WTC11 (cell line): ENCODE data around the gene THSD4. TPM values are rescaled to one million over a fixed set of nuclear protein-coding genes. Genes with fewer than 3 reads are reported as not detected.

ENCODE experiments used
- ATAC-seq: fragments of 200-7000 bp; cut with Tn5 transposase; 2 replicates; pipeline ENCODE4 v1.10.0; 2021; ENCODE audit warnings: mild to moderate bottlenecking, moderate library complexity
- CTCF ChIA-PET: fragments of 300-600 bp; sonication (Branson Sonifier 250); formaldehyde crosslinking; loops from one replicate; lab custom pipeline; 2021; ENCODE audit warnings: antibody characterized with exemption; lab: Charles Lee
- POLR2A ChIA-PET: fragments of 350-600 bp; sonication (Branson Sonifier 250); formaldehyde crosslinking; loops from one replicate; lab custom pipeline; 2021; ENCODE audit warnings: antibody characterized with exemption; lab: Charles Lee
- DNase-seq: peaks from one replicate; pipeline ENCODE4 v3.0.0; 2021; ENCODE audit warnings: low spot score
- H3K27ac Mint-ChIP-seq: 2 replicates; pipeline ENCODE4 v1.8.0; 2021; ENCODE audit warnings: mixed read lengths
- H3K27me3 Mint-ChIP-seq: 2 replicates; pipeline ENCODE4 v1.8.0; 2021; ENCODE audit warnings: low read depth, mild to moderate bottlenecking, moderate library complexity, mixed read lengths
- H3K36me3 Mint-ChIP-seq: 2 replicates; pipeline ENCODE4 v1.8.0; 2021; ENCODE audit warnings: mixed read lengths
- H3K4me1 Mint-ChIP-seq: 2 replicates; pipeline ENCODE4 v1.8.0; 2022; ENCODE audit warnings: mixed read lengths
- H3K4me3 Mint-ChIP-seq: 2 replicates; pipeline ENCODE4 v1.8.0; 2021; ENCODE audit warnings: mild to moderate bottlenecking, moderate library complexity, mixed read lengths
- H3K9me3 Mint-ChIP-seq: 2 replicates; pipeline ENCODE4 v1.8.0; 2021; ENCODE audit warnings: mixed read lengths
- ESRRA ChIP-seq: sonication (generic); formaldehyde crosslinking; IDR thresholded peaks from 2 replicates; pipeline ENCODE4 v1.8.1; 2022; ENCODE audit warnings: mild to moderate bottlenecking, missing genetic modification reagents, borderline replicate concordance
- FOXJ3 ChIP-seq: sonication (generic); formaldehyde crosslinking; IDR thresholded peaks from 2 replicates; pipeline ENCODE4 v1.9.0; 2021; ENCODE audit warnings: missing genetic modification reagents, mild to moderate bottlenecking, borderline replicate concordance
- IRF2 ChIP-seq: sonication (generic); formaldehyde crosslinking; IDR thresholded peaks from 2 replicates; pipeline ENCODE4 v1.8.0; 2022; ENCODE audit warnings: low read depth, missing genetic modification reagents, borderline replicate concordance
- JAZF1 ChIP-seq: fragments of 250-450 bp; sonication (Bioruptor Pico); IDR thresholded peaks from 2 replicates; pipeline ENCODE4 v1.9.0; 2021; ENCODE audit warnings: moderate library complexity, mild to moderate bottlenecking, inconsistent platforms
- NFATC4 ChIP-seq: fragments of 250-450 bp; sonication (Bioruptor Pico); IDR thresholded peaks from 2 replicates; pipeline ENCODE4 v1.9.0; 2021; ENCODE audit warnings: mild to moderate bottlenecking
- NFYB ChIP-seq: sonication (generic); formaldehyde crosslinking; conservative IDR thresholded peaks from 2 replicates; pipeline ENCODE4 v1.8.0; 2022; ENCODE audit warnings: low read depth, missing genetic modification reagents
- NR1H2 ChIP-seq: sonication (generic); formaldehyde crosslinking; IDR thresholded peaks from 2 replicates; pipeline ENCODE4 v1.9.0; 2021; ENCODE audit warnings: mild to moderate bottlenecking, moderate library complexity, missing genetic modification reagents
- NR3C1 ChIP-seq: sonication (generic); formaldehyde crosslinking; conservative IDR thresholded peaks from 2 replicates; pipeline ENCODE4 v1.8.1; 2023; ENCODE audit warnings: low read depth, mild to moderate bottlenecking, missing genetic modification reagents
- SP1 ChIP-seq: sonication (generic); formaldehyde crosslinking; conservative IDR thresholded peaks from 2 replicates; pipeline ENCODE4 v1.8.1; 2022; ENCODE audit warnings: missing genetic modification reagents
- TCF7 ChIP-seq: sonication (generic); formaldehyde crosslinking; IDR thresholded peaks from 2 replicates; pipeline ENCODE4 v1.8.0; 2022; ENCODE audit warnings: mild to moderate bottlenecking, low read depth, missing genetic modification reagents, moderate library complexity
- TEAD1 ChIP-seq: sonication (generic); formaldehyde crosslinking; IDR thresholded peaks from 2 replicates; pipeline ENCODE4 v1.8.0; 2022; ENCODE audit warnings: mild to moderate bottlenecking, missing genetic modification reagents
- ZBTB21 ChIP-seq: sonication (generic); formaldehyde crosslinking; IDR thresholded peaks from 2 replicates; pipeline ENCODE4 v1.8.1; 2023; ENCODE audit warnings: mild to moderate bottlenecking, missing genetic modification reagents, borderline replicate concordance
- ZNF219 ChIP-seq: sonication (generic); formaldehyde crosslinking; IDR thresholded peaks from 2 replicates; pipeline ENCODE4 v1.8.0; 2023; ENCODE audit warnings: missing genetic modification reagents, mild to moderate bottlenecking, borderline replicate concordance
- ZNF671 ChIP-seq: fragments of 250-450 bp; sonication (Bioruptor Pico); IDR thresholded peaks from 2 replicates; pipeline ENCODE4 v1.8.0; 2021; ENCODE audit warnings: mild to moderate bottlenecking
- total RNA-seq: library from RNA; stranded (reverse); gene quantifications from 3 replicates; pipeline ENCODE4 v1.2.3, GENCODE V29; 2021
- TF ChIP-seq, protein P1 (sequence below): fragments of 250-450 bp; sonication (Bioruptor Pico); IDR thresholded peaks from 2 replicates; pipeline ENCODE4 v1.9.0; 2021; ENCODE audit warnings: mild to moderate bottlenecking
- TF ChIP-seq, protein P2 (sequence below): fragments of 200-600 bp; IDR thresholded peaks from 2 replicates; pipeline ENCODE4 v1.8.0; 2022; ENCODE audit warnings: antibody characterized with exemption
- TF ChIP-seq, protein P3 (sequence below): sonication (generic); formaldehyde crosslinking; IDR thresholded peaks from 2 replicates; pipeline ENCODE4 v1.8.0; 2023; ENCODE audit warnings: missing genetic modification reagents
- TF ChIP-seq, protein P4 (sequence below): sonication (generic); formaldehyde crosslinking; IDR thresholded peaks from 2 replicates; pipeline ENCODE4 v1.8.0; 2022; ENCODE audit warnings: mild to moderate bottlenecking, missing genetic modification reagents
- TF ChIP-seq, protein P5 (sequence below): sonication (generic); formaldehyde crosslinking; IDR thresholded peaks from 2 replicates; pipeline ENCODE4 v1.8.1; 2022; ENCODE audit warnings: missing genetic modification reagents, borderline replicate concordance
- TF ChIP-seq, protein P6 (sequence below): sonication (generic); formaldehyde crosslinking; IDR thresholded peaks from 2 replicates; pipeline ENCODE4 v1.8.1; 2023; ENCODE audit warnings: mild to moderate bottlenecking, moderate library complexity, missing genetic modification reagents

The THSD4 gene
- total RNA-seq, 1 experiment from 2014 or later: 7.8 TPM

DNA sequence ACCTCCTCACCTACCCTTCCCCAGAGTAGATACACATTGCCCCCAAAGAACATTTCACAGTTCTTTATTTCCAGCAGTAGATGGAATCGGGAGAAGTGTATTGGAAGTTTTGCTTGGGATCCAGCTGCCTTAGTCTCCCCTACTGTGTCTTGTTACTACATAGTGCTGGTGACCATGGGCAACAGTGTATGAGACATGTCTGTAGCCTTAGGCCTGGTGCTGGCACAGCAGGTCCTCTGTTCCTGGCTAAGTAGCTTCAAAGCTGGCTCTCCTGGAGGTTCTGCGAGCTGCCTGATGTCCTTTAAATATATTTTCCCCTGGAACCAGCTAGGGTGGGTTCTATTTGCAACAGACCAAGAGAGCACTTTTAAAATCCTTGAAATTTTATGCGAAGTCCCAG lies 174.7 kb downstream of the THSD4 start (continued):
- TF ChIP-seq, protein P1, sequence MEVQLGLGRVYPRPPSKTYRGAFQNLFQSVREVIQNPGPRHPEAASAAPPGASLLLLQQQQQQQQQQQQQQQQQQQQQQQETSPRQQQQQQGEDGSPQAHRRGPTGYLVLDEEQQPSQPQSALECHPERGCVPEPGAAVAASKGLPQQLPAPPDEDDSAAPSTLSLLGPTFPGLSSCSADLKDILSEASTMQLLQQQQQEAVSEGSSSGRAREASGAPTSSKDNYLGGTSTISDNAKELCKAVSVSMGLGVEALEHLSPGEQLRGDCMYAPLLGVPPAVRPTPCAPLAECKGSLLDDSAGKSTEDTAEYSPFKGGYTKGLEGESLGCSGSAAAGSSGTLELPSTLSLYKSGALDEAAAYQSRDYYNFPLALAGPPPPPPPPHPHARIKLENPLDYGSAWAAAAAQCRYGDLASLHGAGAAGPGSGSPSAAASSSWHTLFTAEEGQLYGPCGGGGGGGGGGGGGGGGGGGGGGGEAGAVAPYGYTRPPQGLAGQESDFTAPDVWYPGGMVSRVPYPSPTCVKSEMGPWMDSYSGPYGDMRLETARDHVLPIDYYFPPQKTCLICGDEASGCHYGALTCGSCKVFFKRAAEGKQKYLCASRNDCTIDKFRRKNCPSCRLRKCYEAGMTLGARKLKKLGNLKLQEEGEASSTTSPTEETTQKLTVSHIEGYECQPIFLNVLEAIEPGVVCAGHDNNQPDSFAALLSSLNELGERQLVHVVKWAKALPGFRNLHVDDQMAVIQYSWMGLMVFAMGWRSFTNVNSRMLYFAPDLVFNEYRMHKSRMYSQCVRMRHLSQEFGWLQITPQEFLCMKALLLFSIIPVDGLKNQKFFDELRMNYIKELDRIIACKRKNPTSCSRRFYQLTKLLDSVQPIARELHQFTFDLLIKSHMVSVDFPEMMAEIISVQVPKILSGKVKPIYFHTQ (CRISPR knock-in tag): no peak
- no peak for TF ChIP-seq TCF7 (CRISPR knock-in tag)
- TF ChIP-seq ESRRA (CRISPR knock-in tag): no peak

DNA sequence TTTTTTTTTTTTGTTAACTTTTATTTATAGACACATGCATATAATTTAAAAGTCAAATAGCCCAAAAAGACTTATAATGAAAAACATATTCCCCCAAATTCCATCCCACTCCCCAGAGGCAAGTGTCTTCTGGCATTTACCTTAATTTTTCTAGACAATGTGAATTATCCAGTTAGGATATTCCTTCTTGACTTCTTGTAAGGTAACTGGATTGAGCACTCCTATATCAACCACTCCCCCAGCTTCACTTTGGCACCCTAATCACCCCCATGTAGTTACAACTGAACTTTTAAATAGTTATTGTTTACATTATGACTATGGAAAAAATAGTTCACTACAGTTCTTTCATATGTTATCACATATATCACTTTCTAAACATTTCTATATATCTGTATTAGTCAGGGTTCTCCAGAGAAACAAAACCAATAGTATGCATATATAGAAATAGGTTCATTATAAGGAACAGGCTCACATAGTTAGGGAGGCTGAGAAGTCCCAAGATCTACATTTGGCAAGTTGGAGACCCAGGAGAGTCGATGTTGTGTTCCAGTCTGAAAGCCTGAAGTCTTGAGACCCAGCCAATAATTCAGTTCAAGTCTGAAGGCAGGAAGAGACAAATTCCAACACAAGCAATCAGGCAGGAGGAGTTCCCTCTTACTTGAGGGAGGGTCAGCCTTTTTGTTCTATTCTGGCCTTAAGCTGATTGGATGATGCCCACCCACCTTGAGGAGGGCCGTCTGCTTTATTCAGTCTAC lies 175.8 kb downstream of the THSD4 start:
- Mint-ChIP-seq H3K4me3 (no peak overlapping the region), H3K27ac (no peak overlapping the region), H3K27me3 (no peaks in the 10 kb centered on the region), H3K4me1 (peaks cover 2% of the 10 kb centered on the region; the same call in 1 of the 2 replicates), H3K9me3 (peaks cover 19% of the 10 kb centered on the region), H3K36me3 (no peaks in the 10 kb centered on the region)
- TF ChIP-seq ESRRA (CRISPR knock-in tag) (no peak), NFYB (CRISPR knock-in tag) (no peak), ZNF219 (CRISPR knock-in tag) (no peak)
- TF ChIP-seq, protein P2, sequence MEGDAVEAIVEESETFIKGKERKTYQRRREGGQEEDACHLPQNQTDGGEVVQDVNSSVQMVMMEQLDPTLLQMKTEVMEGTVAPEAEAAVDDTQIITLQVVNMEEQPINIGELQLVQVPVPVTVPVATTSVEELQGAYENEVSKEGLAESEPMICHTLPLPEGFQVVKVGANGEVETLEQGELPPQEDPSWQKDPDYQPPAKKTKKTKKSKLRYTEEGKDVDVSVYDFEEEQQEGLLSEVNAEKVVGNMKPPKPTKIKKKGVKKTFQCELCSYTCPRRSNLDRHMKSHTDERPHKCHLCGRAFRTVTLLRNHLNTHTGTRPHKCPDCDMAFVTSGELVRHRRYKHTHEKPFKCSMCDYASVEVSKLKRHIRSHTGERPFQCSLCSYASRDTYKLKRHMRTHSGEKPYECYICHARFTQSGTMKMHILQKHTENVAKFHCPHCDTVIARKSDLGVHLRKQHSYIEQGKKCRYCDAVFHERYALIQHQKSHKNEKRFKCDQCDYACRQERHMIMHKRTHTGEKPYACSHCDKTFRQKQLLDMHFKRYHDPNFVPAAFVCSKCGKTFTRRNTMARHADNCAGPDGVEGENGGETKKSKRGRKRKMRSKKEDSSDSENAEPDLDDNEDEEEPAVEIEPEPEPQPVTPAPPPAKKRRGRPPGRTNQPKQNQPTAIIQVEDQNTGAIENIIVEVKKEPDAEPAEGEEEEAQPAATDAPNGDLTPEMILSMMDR: no peak
- TF ChIP-seq, protein P3, sequence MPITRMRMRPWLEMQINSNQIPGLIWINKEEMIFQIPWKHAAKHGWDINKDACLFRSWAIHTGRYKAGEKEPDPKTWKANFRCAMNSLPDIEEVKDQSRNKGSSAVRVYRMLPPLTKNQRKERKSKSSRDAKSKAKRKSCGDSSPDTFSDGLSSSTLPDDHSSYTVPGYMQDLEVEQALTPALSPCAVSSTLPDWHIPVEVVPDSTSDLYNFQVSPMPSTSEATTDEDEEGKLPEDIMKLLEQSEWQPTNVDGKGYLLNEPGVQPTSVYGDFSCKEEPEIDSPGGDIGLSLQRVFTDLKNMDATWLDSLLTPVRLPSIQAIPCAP (CRISPR knock-in tag): no peak
- TF ChIP-seq, protein P4, sequence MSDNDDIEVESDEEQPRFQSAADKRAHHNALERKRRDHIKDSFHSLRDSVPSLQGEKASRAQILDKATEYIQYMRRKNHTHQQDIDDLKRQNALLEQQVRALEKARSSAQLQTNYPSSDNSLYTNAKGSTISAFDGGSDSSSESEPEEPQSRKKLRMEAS: no peak
- CTCF ChIA-PET: no interaction called here
- POLR2A ChIA-PET: no interaction called here
- DNase-seq: no peak
- no peak for ATAC-seq

DNA sequence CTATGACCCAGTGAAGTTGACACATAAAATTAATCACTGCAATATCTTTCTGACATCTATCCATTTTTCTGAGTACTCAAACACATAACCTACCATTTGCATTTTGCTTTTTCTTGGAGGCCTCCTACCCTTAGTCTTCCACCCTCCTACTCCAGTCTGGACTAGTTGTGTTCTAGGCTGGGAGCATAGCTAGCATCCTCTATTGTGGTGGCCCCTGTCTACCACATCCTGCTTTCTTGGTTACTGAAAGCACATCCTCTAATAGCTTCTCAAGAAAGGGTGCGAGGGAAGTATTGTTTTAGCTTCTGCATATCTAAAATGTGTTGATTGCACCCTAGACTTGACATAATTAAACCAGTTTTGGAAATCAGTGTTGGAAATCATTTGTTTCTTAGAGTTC lies 176.5 kb downstream of the THSD4 start:
- CTCF ChIA-PET: no interaction called here
- no peak overlapping the region for H3K4me3 Mint-ChIP-seq
- no peak for DNase-seq
- TF ChIP-seq NR3C1 (CRISPR knock-in tag) (no peak), TEAD1 (CRISPR knock-in tag) (no peak), FOXJ3 (CRISPR knock-in tag) (no peak), SP1 (no peak), IRF2 (no peak), JAZF1 (CRISPR knock-in tag) (no peak), ZNF219 (CRISPR knock-in tag) (no peak), ZBTB21 (CRISPR knock-in tag) (no peak), NR1H2 (CRISPR knock-in tag) (no peak), NFATC4 (CRISPR knock-in tag) (no peak), ZNF671 (CRISPR knock-in tag) (no peak)
- TF ChIP-seq, protein P4: no peak
- TF ChIP-seq, protein P5, sequence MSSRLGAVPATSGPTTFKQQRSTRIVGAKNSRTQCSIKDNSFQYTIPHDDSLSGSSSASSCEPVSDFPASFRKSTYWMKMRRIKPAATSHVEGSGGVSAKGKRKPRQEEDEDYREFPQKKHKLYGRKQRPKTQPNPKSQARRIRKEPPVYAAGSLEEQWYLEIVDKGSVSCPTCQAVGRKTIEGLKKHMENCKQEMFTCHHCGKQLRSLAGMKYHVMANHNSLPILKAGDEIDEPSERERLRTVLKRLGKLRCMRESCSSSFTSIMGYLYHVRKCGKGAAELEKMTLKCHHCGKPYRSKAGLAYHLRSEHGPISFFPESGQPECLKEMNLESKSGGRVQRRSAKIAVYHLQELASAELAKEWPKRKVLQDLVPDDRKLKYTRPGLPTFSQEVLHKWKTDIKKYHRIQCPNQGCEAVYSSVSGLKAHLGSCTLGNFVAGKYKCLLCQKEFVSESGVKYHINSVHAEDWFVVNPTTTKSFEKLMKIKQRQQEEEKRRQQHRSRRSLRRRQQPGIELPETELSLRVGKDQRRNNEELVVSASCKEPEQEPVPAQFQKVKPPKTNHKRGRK (CRISPR knock-in tag): no peak
- TF ChIP-seq, protein P6, sequence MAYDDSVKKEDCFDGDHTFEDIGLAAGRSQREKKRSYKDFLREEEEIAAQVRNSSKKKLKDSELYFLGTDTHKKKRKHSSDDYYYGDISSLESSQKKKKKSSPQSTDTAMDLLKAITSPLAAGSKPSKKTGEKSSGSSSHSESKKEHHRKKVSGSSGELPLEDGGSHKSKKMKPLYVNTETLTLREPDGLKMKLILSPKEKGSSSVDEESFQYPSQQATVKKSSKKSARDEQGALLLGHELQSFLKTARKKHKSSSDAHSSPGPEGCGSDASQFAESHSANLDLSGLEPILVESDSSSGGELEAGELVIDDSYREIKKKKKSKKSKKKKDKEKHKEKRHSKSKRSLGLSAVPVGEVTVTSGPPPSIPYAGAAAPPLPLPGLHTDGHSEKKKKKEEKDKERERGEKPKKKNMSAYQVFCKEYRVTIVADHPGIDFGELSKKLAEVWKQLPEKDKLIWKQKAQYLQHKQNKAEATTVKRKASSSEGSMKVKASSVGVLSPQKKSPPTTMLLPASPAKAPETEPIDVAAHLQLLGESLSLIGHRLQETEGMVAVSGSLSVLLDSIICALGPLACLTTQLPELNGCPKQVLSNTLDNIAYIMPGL (CRISPR knock-in tag): no peak
- TF ChIP-seq, protein P1 (CRISPR knock-in tag): no peak

More for the DNA sequence above, 176.5 kb downstream of the THSD4 start:
- POLR2A ChIA-PET: no interaction called here
- ATAC-seq: no peak
- Mint-ChIP-seq H3K9me3 (peaks cover 19% of the 10 kb centered on the region), H3K27ac (no peak overlapping the region), H3K36me3 (no peaks in the 10 kb centered on the region), H3K4me1 (peaks cover 2% of the 10 kb centered on the region; the same call in 1 of the 2 replicates), H3K27me3 (no peaks in the 10 kb centered on the region)
